Activated T-cell treated with anti-CD3 and anti-CD28 coated beads, Interleukin-2, amount 50 U/mL, for 72 hours (primary cell): ENCODE results near the gene LSP1. TPM values are rescaled to one million over a fixed set of nuclear protein-coding genes. Genes with fewer than 3 reads are reported as not detected.

ENCODE experiments used
- ATAC-seq, 2 donors: fragments of 150-1000 bp; cut with Tn5 transposase; replicated peaks in 1 of 2; 2 replicates each; pipeline ENCODE4 v1.10.0; 2021; ENCODE audit warnings: moderate library complexity in 2 of 2, mild to moderate bottlenecking in 1 of 2
- DNase-seq, 2 donors: peaks; one replicate each; pipeline ENCODE4 v3.0.0; 2021 to 2022; ENCODE audit warnings: mixed read lengths in 1 of 2
- H3K27ac Mint-ChIP-seq: one replicate; pipeline ENCODE4 v1.8.0; 2022; ENCODE audit warnings: mild to moderate bottlenecking, moderate library complexity, mixed read lengths
- H3K27me3 Mint-ChIP-seq: one replicate; pipeline ENCODE4 v1.8.0; 2022; ENCODE audit warnings: low read depth, mixed read lengths
- H3K36me3 Mint-ChIP-seq, 2 donors: one replicate each; pipeline ENCODE4 v1.8.0; 2022; ENCODE audit warnings: mixed read lengths in 2 of 2, mild to moderate bottlenecking in 1 of 2; ENCODE audit not compliant: insufficient read depth in 2 of 2
- H3K4me1 Mint-ChIP-seq: one replicate; pipeline ENCODE4 v1.8.0; 2022; ENCODE audit warnings: low read depth, mixed read lengths
- H3K4me3 Mint-ChIP-seq, 2 donors: one replicate each; pipeline ENCODE4 v1.8.0; 2022; ENCODE audit warnings: mild to moderate bottlenecking in 2 of 2, mixed read lengths in 2 of 2, moderate library complexity in 2 of 2
- H3K9me3 Mint-ChIP-seq, 2 donors: one replicate each; pipeline ENCODE4 v1.8.0; 2022; ENCODE audit warnings: mixed read lengths in 2 of 2
- total RNA-seq, 2 donors: library from RNA; stranded (reverse); gene quantifications; one replicate each; pipeline ENCODE4 v1.2.3, GENCODE V29; 2022

LSP1 gene
- total RNA-seq, 2 donors from 2014 or later, result 301 to 312 TPM

DNA sequence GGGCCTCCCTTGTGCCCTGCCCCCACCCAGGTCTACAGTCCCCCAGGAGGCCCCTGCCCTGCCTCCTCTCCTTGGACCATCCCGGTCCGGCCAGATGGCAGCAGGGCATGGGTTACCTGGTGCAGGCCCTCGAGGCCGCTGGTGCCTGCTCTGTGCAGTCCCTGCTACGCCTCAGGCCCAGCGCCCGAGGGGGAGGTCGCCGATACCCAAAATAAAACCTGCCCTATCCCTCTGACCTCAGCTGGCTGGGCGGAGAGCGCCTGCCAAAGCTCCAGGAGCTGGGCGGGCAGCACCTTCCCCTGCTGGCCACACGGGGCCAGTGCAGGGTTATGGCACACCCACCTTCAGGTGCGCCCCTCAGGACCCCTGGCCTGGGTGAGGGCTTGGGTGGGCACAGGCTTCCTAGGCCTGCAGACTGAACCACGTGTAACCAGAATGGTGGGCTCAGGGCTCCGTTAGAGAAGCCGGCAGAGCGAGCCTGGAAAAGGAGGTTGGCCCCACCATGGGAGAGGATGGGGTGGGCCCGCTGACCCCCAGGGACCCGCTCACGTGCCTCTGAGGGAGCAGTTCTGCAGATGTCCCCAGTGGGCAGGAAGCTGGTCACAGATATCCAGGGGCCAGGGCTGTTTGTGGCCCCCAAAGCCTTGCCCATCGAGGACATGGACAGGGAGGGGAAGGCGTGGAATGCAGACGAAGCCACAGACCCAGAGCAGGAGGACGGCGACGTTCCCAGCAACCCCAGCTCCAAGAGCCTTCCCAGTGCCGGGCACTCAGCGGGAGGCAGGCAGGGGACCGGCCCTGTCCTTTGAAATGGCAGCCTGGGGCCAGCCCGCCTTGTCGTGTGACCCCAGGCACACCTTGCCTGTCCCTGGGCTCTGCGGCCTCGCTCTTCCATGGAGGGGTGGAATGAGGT lies 64.9 kb downstream of the LSP1 start:
- no peak overlapping the region for H3K4me3 Mint-ChIP-seq
- H3K27me3 Mint-ChIP-seq, result peaks cover 10% of the 10 kb centered on the region
- DNase-seq, result no peak
- peaks cover 7 to 11% of the 10 kb centered on the region in 2 donors for H3K9me3 Mint-ChIP-seq
- peak; percentile 27 to 28 for ATAC-seq
- peaks cover 3 to 8% of the 10 kb centered on the region in 2 donors for H3K36me3 Mint-ChIP-seq
- peaks cover 18% of the 10 kb centered on the region for H3K4me1 Mint-ChIP-seq
- no peak overlapping the region for H3K27ac Mint-ChIP-seq

DNA sequence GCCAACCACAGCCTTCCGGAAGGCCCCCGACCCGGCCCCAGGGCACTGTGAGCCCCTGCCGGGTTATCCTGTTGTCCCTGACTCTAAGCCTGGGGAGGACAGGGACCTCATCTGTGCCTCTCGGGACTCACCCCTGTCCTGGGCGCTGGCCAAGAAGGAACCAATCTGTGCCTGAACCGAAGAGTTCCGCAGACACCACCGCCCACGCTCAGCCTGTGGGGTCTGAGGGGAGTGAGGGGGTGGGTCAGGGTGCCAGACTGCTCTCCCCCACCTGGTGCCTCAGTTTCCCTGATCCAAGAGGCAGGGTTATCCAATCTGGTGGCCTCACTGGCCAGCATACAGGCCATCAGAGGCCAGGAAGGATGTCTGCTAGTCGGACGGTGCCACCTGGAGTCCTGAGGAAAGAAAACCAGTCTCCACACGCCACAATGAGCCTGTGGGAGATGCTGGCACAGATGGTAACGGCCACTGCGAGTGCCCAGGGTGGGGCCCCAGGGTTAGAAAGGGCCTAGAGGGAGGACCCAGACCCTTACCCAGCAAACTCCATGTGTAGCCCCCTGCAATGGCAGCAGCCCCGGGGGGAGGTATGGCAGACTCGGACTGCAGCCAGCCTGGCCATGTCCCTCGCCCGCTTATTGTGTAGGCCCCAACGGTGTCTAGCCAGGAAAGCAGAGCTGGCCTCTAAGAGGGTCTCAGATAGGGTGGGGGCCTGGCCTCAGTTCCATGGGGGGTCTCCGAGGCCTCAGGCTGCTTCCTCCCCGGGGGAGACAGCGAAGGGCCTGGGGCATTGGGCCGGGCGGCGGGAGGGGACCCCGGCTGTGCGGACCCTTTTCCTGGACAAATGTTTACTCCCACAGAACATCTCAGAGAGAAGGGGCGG lies 65.8 kb downstream of the LSP1 start:
- H3K4me1 Mint-ChIP-seq, result peaks cover 18% of the 10 kb centered on the region
- no peak for DNase-seq
- ATAC-seq, result peak; percentile 8 to 10
- H3K9me3 Mint-ChIP-seq, result peaks cover 7 to 11% of the 10 kb centered on the region in 2 donors
- H3K27me3 Mint-ChIP-seq, result peaks cover 7% of the 10 kb centered on the region
- no peak overlapping the region for H3K4me3 Mint-ChIP-seq
- no peak overlapping the region for H3K27ac Mint-ChIP-seq
- H3K36me3 Mint-ChIP-seq, result peaks cover 3 to 8% of the 10 kb centered on the region in 2 donors

DNA sequence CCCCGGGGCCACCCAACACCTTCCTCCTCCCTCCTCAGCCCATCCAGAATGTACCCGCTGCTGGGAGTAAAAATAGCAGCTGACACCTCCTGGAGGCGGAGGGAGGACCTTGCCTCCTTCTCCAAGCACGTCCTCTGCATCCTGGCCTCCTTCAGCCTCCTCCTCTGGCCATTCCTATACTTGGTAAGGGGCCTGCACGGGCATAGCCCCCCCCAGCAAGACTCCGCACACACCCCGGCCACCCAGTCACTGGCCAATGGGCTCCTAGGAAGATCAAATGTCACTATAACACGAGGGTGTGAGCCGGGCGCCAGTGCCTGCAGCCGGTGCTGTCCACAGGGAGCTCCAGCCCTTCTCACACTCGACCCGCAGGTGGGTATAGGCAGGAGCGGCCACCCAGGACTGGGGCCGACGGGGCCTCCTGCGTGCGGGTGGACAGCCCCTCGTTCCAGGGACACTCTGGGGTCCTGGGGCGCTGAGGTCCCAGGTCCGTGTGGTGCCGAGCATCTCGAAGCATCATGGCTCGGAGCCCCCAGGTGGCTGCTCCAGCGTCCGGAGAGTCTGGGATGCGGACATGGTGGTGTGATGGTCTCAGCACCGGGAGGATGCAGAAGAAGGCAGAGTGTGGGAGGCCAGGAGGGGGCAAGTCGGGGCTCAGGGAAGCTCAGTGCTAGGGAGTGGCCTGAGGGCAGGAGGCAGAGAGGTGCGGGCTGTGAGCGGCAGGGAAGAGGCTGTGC lies 66.7 kb downstream of the LSP1 start, which contains the start of gene TNNT3:
TSS of gene TNNT3 (plus strand) at position 313 of the 737 bp plus-strand sequence. CDS start 3,172 bp downstream, outside the sequence.
- no peak within 1 kb of the TSS for H3K4me3 Mint-ChIP-seq
- no peak within 1 kb of the TSS for H3K27ac Mint-ChIP-seq
- peaks cover 2% of the 10 kb centered on the region for H3K27me3 Mint-ChIP-seq
- peaks cover 7% of the 10 kb centered on the region in 2 donors for H3K9me3 Mint-ChIP-seq
- H3K36me3 Mint-ChIP-seq, result peaks cover 3 to 7% of the 10 kb centered on the region in 2 donors
- no peak for ATAC-seq
- DNase-seq, result no peak
- H3K4me1 Mint-ChIP-seq, result peaks cover 18% of the 10 kb centered on the region

DNA sequence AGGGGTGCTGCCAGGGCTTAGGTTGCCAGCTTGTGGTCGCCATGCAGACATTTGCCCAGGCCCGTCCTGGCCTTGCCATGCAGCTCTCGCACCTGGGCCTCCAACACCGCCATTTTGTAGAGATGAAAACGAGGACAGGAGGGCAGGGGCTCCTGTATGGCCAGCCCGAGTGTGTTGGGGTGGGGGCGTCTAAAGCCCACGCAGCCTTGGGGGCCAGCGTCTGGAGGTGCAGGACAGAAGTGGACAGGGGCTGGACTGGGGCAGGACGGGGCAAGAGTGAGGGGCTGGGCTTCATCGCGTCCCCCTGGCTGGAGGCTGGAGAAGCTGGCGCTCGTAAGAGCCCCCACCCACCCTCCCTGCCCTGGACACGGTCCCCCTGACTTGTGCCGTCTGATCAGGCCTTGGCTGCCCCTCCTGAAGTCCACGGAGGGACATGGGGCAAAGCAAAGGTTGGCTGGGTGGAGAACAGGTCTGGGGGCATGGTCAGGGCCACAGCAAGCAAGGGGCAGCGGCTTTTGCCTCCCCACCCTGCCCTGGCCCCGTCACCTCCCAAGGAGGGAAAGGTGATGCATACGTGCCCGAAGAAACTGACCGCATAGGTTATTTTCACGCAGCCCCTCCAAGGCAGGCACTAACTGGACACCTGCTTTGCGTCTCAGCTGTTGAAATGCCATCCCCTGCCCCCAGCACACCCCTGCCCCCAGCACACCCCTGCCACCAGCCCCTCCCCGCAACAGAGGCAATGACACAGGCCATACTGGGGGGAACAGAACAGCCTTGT lies 67.4 kb downstream of the LSP1 start:
- no peaks in the 10 kb centered on the region for H3K36me3 Mint-ChIP-seq
- no peaks in the 10 kb centered on the region for H3K9me3 Mint-ChIP-seq
- DNase-seq (no peak), ATAC-seq (no peak)
- H3K4me3 Mint-ChIP-seq, result no peak overlapping the region
- H3K27ac Mint-ChIP-seq, result no peak overlapping the region
- no peaks in the 10 kb centered on the region for H3K27me3 Mint-ChIP-seq
- H3K4me1 Mint-ChIP-seq, result peaks cover 11% of the 10 kb centered on the region

DNA sequence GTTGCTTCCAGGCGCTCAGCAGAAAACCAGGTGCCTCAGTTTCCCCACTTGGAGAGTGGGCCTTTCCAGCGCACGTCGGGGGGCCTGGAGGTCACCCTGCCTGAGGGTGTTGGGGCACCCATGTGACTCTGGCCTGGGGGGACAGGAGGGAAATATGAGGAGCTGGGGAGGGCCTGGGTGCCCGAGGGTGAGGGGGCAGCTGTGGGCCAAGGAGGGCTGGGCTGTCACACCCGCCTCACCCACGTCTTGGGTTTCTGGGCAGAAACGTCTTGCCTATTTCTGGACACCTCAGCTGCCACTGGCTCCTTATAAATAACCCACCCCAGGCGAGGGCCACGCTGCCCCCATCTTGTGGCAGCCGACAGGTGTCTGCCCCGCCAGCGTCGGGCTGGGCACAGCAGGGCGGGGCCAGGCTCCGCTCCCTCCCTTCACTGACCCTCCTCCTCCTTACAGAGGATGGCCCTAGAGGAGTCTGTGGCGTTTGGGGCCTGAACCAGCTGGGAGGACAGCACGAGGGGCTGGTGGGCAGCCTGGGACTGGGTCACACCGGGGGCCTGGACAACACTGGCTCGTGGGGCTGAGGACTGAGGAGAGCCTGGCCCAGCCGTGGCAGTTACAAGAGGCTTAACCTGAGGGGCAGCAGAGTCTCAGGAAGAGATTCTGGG lies 68.2 kb downstream of the LSP1 start:
- H3K9me3 Mint-ChIP-seq, result no peaks in the 10 kb centered on the region
- DNase-seq, result no peak
- peaks cover 3% of the 10 kb centered on the region for H3K4me1 Mint-ChIP-seq
- no peak overlapping the region for H3K27ac Mint-ChIP-seq
- no peaks in the 10 kb centered on the region for H3K27me3 Mint-ChIP-seq
- no peak overlapping the region for H3K4me3 Mint-ChIP-seq
- H3K36me3 Mint-ChIP-seq, result no peaks in the 10 kb centered on the region
- peak in 1 of 2 donors; percentile 26 for ATAC-seq

DNA sequence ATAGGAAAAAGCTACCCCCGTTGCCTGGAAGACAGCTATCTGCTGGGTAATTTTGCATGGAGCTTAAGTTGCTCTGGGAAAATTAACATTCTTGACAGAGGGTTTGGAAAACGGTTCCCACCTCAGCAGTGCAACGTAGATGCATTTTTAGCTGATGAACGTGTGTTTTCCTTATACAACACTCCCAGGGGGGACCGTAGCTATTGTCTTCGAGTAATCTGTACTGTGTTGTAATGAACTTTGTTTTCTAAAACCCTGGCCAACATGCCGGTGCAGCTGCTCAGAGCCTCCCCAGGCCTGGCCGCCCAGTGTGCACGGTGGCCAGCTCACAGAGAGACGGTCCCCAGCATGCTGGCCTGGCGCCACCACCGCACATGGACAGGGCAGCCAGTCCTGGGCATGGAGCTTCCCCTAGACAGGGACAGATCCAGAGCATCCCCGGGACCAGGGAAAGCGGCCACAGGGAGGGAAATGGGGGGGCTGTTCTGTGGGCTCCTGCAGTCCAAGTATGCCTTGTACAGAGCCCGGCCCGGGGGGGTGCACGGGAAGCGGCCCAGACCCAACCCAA lies 68.8 kb downstream of the LSP1 start:
- DNase-seq, result no peak
- H3K4me3 Mint-ChIP-seq, result no peak overlapping the region
- H3K36me3 Mint-ChIP-seq, result no peaks in the 10 kb centered on the region
- H3K4me1 Mint-ChIP-seq, result no peaks in the 10 kb centered on the region
- no peak overlapping the region for H3K27ac Mint-ChIP-seq
- H3K9me3 Mint-ChIP-seq, result no peaks in the 10 kb centered on the region
- no peak for ATAC-seq
- H3K27me3 Mint-ChIP-seq, result no peaks in the 10 kb centered on the region

DNA sequence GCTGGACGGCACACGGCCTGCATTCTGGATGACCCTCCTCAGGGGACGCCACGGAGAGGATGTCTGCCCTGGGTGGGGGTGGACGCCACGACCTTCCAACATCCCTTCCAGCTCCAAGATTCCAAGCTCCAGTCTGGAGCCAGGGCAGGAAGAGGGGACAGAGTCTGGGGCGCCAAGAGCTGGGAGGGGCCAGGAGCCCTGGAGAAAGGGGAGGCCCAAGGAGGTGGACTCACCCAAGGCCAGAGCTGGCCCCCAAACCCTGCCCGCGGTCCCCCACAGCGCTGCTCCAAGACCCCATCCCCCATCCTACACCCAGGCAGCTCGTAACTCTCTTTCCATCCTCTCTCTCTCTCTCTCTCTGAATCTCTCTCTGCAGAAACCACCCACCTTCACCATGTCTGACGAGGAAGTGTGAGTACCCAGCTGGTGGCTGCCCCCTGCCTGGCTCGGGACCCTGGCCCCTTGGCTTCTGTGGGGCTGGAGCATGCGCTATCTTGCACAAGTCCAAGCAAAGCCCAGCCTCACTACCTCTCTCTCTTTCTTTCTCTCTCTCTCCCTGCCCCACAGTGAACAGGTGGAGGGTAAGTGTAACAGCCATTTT lies 69.7 kb downstream of the LSP1 start:
- ATAC-seq (no peak), DNase-seq (no peak)
- Mint-ChIP-seq H3K4me1 (no peaks in the 10 kb centered on the region), H3K4me3 (no peak overlapping the region), H3K27ac (no peak overlapping the region), H3K36me3 (no peaks in the 10 kb centered on the region), H3K9me3 (no peaks in the 10 kb centered on the region), H3K27me3 (no peaks in the 10 kb centered on the region)

DNA sequence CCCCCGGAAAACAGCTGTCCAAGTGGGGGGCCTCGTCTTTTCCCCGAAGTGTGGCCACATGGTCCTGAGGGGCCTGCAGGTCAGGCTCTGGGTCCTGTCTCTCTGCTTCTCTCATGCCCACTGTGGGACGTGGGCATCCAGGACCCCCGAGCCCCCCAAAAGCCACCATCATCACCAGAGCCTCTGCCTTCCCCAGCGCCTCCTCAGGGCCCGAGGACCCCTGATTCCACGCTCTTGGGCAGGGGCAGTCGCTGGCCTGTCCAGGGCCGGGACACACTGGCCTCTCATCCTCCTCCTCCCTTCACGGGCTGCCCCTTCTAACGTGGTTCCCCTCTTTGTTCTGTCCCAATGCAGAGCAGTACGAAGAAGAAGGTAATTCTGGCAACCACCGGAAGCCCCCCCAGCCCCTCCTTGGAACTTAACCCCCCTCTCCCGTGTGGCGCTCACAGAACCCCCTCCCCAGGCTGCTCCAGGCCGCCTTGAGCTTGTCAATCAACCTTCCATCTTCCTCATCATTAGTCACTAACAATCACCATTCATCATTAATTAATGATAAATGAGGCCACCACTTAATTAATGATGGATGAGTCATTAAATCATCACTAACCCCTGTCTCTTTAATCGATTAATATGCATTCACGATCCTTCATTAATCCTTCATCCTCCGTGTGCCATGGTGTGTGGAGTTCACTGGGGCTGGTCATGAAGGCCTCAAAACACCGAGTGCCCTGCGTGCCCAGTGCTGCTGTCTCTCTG lies 70.5 kb downstream of the LSP1 start:
- H3K27ac Mint-ChIP-seq, result no peak overlapping the region
- no peaks in the 10 kb centered on the region for H3K9me3 Mint-ChIP-seq
- no peak overlapping the region for H3K4me3 Mint-ChIP-seq
- H3K36me3 Mint-ChIP-seq, result no peaks in the 10 kb centered on the region
- no peak for DNase-seq
- ATAC-seq, result no peak
- no peaks in the 10 kb centered on the region for H3K4me1 Mint-ChIP-seq
- H3K27me3 Mint-ChIP-seq, result no peaks in the 10 kb centered on the region

DNA sequence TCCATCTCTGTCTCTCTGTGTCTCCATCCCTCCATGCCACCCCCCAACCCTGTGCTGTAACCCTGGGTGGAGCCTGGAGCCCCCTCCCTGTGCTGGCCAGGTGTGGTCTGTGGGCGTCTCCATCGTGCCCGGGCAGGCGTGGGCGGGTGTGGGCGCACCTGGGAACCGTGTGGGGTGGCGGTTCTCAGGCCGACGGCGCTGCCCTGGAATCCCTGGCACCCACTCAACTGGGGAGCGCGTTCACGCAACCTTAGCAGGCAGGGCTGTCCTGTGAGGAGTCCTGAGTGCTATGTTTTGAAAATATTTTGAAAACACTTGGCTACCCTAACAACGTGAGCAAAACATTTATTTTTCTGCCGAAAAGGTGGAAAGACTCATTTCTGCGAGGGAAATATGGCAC lies 71.3 kb downstream of the LSP1 start:
- no peak overlapping the region for H3K4me3 Mint-ChIP-seq
- H3K27me3 Mint-ChIP-seq, result no peaks in the 10 kb centered on the region
- no peaks in the 10 kb centered on the region for H3K36me3 Mint-ChIP-seq
- no peak for ATAC-seq
- no peak overlapping the region for H3K27ac Mint-ChIP-seq
- no peaks in the 10 kb centered on the region for H3K9me3 Mint-ChIP-seq
- DNase-seq, result no peak
- H3K4me1 Mint-ChIP-seq, result no peaks in the 10 kb centered on the region

DNA sequence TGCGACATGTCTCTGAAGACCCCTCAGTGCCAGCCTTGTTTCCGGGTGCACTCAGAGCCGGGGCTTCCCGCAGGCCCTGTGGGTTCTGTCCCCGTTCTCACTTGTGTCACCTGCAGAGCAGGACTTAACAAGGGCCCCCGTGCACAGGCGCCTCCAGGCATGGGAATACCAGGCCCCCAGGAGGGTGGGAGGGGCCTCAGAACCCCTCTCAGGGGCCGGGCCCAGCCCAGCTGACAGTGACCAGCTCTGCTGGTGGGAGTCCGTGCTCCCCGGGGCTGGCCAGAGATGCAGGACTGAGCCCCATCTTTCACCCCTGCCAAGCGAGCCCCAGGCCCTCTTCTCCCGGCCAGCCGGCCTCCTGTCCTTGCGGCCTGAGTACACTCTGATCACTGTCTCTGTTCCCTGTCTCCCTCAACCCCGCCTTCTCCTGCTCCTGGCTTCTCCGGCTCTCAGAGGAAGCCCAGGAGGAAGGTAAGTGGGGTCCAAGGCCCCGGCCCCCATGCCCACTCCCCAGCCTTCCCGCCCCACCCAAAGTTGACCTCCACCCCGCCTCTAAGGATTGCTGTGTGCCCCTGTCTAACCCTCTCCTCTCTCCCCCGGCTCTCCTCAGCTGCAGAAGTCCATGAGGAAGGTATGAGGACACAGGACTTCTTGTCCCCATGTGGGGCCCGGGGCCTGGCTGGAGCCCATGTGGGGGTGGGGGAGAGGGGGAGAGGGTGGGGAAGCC lies 71.9 kb downstream of the LSP1 start:
- no peaks in the 10 kb centered on the region for H3K36me3 Mint-ChIP-seq
- ATAC-seq, result no peak
- H3K4me1 Mint-ChIP-seq, result no peaks in the 10 kb centered on the region
- H3K27me3 Mint-ChIP-seq, result no peaks in the 10 kb centered on the region
- H3K4me3 Mint-ChIP-seq, result no peak overlapping the region
- DNase-seq, result no peak
- H3K27ac Mint-ChIP-seq, result no peak overlapping the region
- no peaks in the 10 kb centered on the region for H3K9me3 Mint-ChIP-seq
